WERI-Rb-1 (cell line): ENCODE measurements around the gene RGS3.
A peak's percentile ranks its signal among the peaks of the same experiment; 100 is the strongest.

ENCODE experiments used
- DNase-seq: peaks from one replicate; pipeline ENCODE4 v3.0.0-alpha.2; 2020
- H3K27ac ChIP-seq: fragments of 250-450 bp; sonication (Bioruptor Pico); 2 replicates; pipeline ENCODE4 v1.5.1; 2020; ENCODE audit warnings: mild to moderate bottlenecking, moderate library complexity
- H3K27me3 ChIP-seq: fragments of 250-450 bp; sonication (Bioruptor Pico); 2 replicates; pipeline ENCODE4 v1.5.1; 2021; ENCODE audit warnings: mild to moderate bottlenecking, low read depth, moderate library complexity; ENCODE audit not compliant: insufficient read depth, severe bottlenecking
- H3K36me3 ChIP-seq: fragments of 250-450 bp; sonication (Bioruptor Pico); 2 replicates; pipeline ENCODE4 v1.5.1; 2020; ENCODE audit warnings: mild to moderate bottlenecking, moderate library complexity
- H3K4me3 ChIP-seq: 2 replicates; pipeline ENCODE4 v1.5.1; 2011; ENCODE audit warnings: low read depth, mild to moderate bottlenecking, control low read depth, low read length
- H3K9me3 ChIP-seq: fragments of 250-450 bp; sonication (Bioruptor Pico); 2 replicates; pipeline ENCODE4 v1.5.1; 2021; ENCODE audit warnings: mild to moderate bottlenecking, moderate library complexity; ENCODE audit not compliant: severe bottlenecking
- CTCF ChIP-seq: IDR thresholded peaks from 2 replicates; pipeline ENCODE4 v1.5.1; 2011; ENCODE audit warnings: low read depth, mild to moderate bottlenecking, control low read depth, inconsistent platforms, low read length

RGS3 gene

GRCh38 chr9:113503613-113504211, 40.2 kb downstream of the RGS3 start:
- Histone ChIP-seq H3K36me3 (no peaks in the 10 kb centered on the region), H3K27me3 (no peaks in the 10 kb centered on the region), H3K27ac (no peak overlapping the region), H3K4me3 (no peak overlapping the region), H3K9me3 (no peaks in the 10 kb centered on the region)
- no peak for DNase-seq
- TF ChIP-seq CTCF, result no peak

GRCh38 chr9:113504725-113505590, 41.4 kb downstream of the RGS3 start:
- Histone ChIP-seq H3K9me3 (no peaks in the 10 kb centered on the region), H3K36me3 (no peaks in the 10 kb centered on the region), H3K27me3 (no peaks in the 10 kb centered on the region), H3K4me3 (no peak overlapping the region), H3K27ac (no peak overlapping the region)
- no peak for TF ChIP-seq CTCF
- DNase-seq, result no peak

- Histone ChIP-seq H3K4me3 (no peak overlapping the region), H3K27me3 (no peaks in the 10 kb centered on the region), H3K9me3 (no peaks in the 10 kb centered on the region), H3K27ac (no peak overlapping the region), H3K36me3 (no peaks in the 10 kb centered on the region)
- DNase-seq, result no peak
- no peak for TF ChIP-seq CTCF
These were observed 42.6 kb downstream of the RGS3 start for GRCh38 chr9:113506090-113506589.

GRCh38 chr9:113507256-113507655, 43.7 kb downstream of the RGS3 start:
- no peak overlapping the region for H3K27ac ChIP-seq
- no peak for TF ChIP-seq CTCF
- DNase-seq, result no peak
- H3K36me3 ChIP-seq, result no peaks in the 10 kb centered on the region
- H3K9me3 ChIP-seq, result no peaks in the 10 kb centered on the region
- no peaks in the 10 kb centered on the region for H3K27me3 ChIP-seq
- H3K4me3 ChIP-seq, result no peak overlapping the region

- TF ChIP-seq CTCF, result peak; percentile 35
- DNase-seq, result no peak
- H3K27ac ChIP-seq, result no peak overlapping the region
- no peaks in the 10 kb centered on the region for H3K9me3 ChIP-seq
- H3K4me3 ChIP-seq, result no peak overlapping the region
- H3K27me3 ChIP-seq, result no peaks in the 10 kb centered on the region
- H3K36me3 ChIP-seq, result no peaks in the 10 kb centered on the region
These were observed 44.7 kb downstream of the RGS3 start for GRCh38 chr9:113508111-113508749.
